Tibial nerve (tissue), 3 donors: ENCODE results near the gene HECTD2.

ENCODE experiments used
- EP300 ChIP-seq, 2 donors: sonication (generic); formaldehyde crosslinking; IDR thresholded peaks; one replicate each; pipeline ENCODE4 v1.6.1; 2017; ENCODE audit warnings: antibody characterized with exemption in 2 of 2, mild to moderate bottlenecking in 1 of 2
- POLR2A ChIP-seq, 2 donors: fragments of 450-650 bp; IDR thresholded peaks; one replicate each; pipeline ENCODE4 v1.6.1; 2017; ENCODE audit warnings: antibody characterized with exemption in 2 of 2, mild to moderate bottlenecking in 2 of 2, moderate library complexity in 2 of 2

DNA sequence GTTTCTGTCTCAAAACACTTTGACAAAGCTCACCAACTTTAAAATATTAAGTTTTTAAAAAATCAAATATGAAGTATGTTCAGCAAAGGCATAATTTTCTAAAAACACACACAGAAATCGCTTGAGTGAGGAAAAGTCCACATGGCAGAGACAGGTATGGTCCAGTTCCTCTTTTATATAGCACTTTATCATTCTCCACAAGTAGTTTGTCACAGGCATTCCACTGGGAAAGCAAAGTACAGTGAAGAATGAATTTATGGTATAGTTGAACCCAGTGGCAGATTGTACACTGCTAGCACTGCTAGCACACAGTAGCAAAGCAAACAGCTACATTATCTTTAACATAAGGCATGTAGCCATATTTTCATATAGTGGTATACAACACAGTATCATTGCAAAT lies 102.3 kb downstream of the HECTD2 start:
- no peak for TF ChIP-seq POLR2A (IDR thresholded peaks at IDR 0.05)
- TF ChIP-seq EP300 (IDR thresholded peaks at IDR 0.05) = no peak
